H1 (cell line): Measurements from ENCODE around the gene RMRP. TPM values are rescaled to one million over a fixed set of nuclear protein-coding genes. Genes with fewer than 3 reads are reported as not detected.

Experiments
- ASH2L ChIP-seq: fragments of 200-600, 300-600 bp; sonication (generic); IDR thresholded peaks from one replicate; pipeline ENCODE4 v1.7.1; 2017; ENCODE audit warnings: low read length
- CBX8 ChIP-seq: fragments of 300-800, 300-1000 bp; sonication (generic); IDR thresholded peaks from 2 replicates; pipeline ENCODE4 v1.7.1; 2016; ENCODE audit warnings: low read depth, low read length, borderline replicate concordance
- CREB1 ChIP-seq: IDR thresholded peaks from 2 replicates; pipeline ENCODE4 v1.6.1; 2012; ENCODE audit warnings: inconsistent platforms
- CTBP2 ChIP-seq: IDR thresholded peaks from 2 replicates; pipeline ENCODE4 v1.7.0; 2011; ENCODE audit warnings: borderline replicate concordance, mild to moderate bottlenecking, moderate library complexity, mixed read lengths, low read length; ENCODE audit not compliant: insufficient read depth, insufficient read length
- FOSL1 ChIP-seq: IDR thresholded peaks from 2 replicates; pipeline ENCODE4 v1.6.1; 2011; ENCODE audit warnings: mild to moderate bottlenecking, low read depth, low read length, moderate library complexity; ENCODE audit not compliant: insufficient read depth
- NANOG ChIP-seq: IDR thresholded peaks from 2 replicates; pipeline ENCODE4 v1.6.1; 2011; ENCODE audit warnings: low read length, low read depth, mild to moderate bottlenecking, inconsistent platforms; ENCODE audit not compliant: insufficient read depth, poor library complexity, severe bottlenecking
- SIN3A ChIP-seq, 2 experiments: IDR thresholded peaks in 1 of 2; conservative IDR thresholded peaks in 1 of 2; 2 replicates each; pipeline ENCODE4 v1.6.1; 2011 to 2012; ENCODE audit warnings: low read length in 2 of 2, improper control_type of control experiment in 1 of 2, low read depth in 1 of 2, mild to moderate bottlenecking in 1 of 2
- SIRT6 ChIP-seq: IDR thresholded peaks from one replicate; pipeline ENCODE4 v1.7.1; 2012; ENCODE audit warnings: low read length, inconsistent platforms
- SUZ12 ChIP-seq: fragments of 200-600 bp; sonication (generic); IDR thresholded peaks from 2 replicates; pipeline ENCODE4 v1.6.1; 2012; ENCODE audit warnings: mild to moderate bottlenecking, inconsistent platforms, low read length, moderate library complexity, mixed read lengths
- polyA plus RNA-seq, 7 experiments: library from polyadenylated mRNA; depleted of rRNA in 3 of 7; stranded (reverse) in 5 of 7; unstranded in 2 of 7; fragments of >200 nt in 5 of 7; fragments of 200-250 nt in 2 of 7; gene quantifications; 1 replicate in 5 of 7; 2 replicates in 1 of 7; 4 replicates in 1 of 7; pipeline versions ENCODE4 v1.2.1 to v1.2.3, GENCODE V29; 2011 to 2013; ENCODE audit warnings: missing spikeins in 2 of 7, mixed read lengths in 2 of 7
- total RNA-seq: library from RNA; stranded (reverse); fragmentation: NEBNext Ultra II Directional; extraction: Animal tissue kit (Norgen Biotek cat#: 25700); gene quantifications from 2 replicates; pipeline ENCODE4 v1.2.1, GENCODE V29; 2021
- TF ChIP-seq, protein P1 (sequence below): fragments of 300-600 bp; sonication (generic); IDR thresholded peaks from 2 replicates; pipeline ENCODE4 v1.7.1; 2012; ENCODE audit warnings: low read length, moderate library complexity, mild to moderate bottlenecking, inconsistent platforms; ENCODE audit not compliant: insufficient replicate concordance

Gene RMRP
- total and polyA plus RNA-seq, 2 of the 8 experiments (the other 6 are each of a cell fraction or from before 2014, with no cell fraction given): 169 to 14,987 TPM

DNA sequence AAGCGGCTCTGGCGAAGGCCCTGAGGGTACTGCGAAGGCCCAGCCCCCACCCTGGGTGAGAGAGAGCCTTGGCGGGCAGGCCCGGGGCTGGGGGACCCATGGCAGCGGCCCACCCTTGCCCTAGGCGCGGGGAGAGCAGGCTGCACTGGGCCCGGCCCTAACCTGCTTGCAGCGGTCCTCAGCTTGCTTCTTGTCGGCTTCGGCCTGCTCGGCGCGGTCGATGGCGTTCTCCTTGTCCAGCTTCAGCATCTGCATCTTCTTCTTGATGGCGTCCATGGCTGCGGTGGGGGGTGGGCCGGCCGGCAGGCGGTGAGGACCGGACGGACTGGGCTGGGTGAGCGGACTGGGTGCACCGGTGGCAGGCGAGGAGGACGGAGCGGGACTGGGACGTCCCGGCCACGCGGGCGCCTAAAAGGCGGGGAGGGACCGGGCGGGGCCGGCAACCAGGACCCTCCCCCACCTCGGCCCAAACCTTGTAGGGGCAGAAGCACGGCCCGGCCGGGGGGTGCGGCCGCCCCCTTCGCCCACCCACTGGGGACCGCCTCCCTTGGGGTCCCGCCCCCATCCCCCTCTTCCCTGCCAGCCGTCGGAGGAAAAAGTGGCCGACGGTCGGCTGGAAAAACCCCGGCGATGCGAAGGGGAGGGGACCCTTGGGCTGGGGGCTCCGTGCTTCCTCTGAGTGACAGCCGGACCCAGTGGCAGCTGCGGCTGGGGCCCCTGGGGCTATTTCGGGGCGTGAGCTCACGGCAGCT is 31.9 kb upstream of the RMRP start, which contains the start of gene TPM2 (continued):
- TF ChIP-seq NANOG (no peak), SIRT6 (no peak), SIN3A (conservative IDR thresholded peaks at IDR 0.05 in 1 of 2, IDR thresholded peaks at IDR 0.05 in 1 of 2; ENCODE audit: low read depth in 1 of 2, low read length in 2 of 2) (peak in 1 of 2 experiments; percentile 78; a peak in 2 of 4 replicates), CBX8 (no peak), CREB1 (no peak), ASH2L (no peak), CTBP2 (no peak), FOSL1 (no peak), SUZ12 (no peak)
- TF ChIP-seq, protein P1, sequence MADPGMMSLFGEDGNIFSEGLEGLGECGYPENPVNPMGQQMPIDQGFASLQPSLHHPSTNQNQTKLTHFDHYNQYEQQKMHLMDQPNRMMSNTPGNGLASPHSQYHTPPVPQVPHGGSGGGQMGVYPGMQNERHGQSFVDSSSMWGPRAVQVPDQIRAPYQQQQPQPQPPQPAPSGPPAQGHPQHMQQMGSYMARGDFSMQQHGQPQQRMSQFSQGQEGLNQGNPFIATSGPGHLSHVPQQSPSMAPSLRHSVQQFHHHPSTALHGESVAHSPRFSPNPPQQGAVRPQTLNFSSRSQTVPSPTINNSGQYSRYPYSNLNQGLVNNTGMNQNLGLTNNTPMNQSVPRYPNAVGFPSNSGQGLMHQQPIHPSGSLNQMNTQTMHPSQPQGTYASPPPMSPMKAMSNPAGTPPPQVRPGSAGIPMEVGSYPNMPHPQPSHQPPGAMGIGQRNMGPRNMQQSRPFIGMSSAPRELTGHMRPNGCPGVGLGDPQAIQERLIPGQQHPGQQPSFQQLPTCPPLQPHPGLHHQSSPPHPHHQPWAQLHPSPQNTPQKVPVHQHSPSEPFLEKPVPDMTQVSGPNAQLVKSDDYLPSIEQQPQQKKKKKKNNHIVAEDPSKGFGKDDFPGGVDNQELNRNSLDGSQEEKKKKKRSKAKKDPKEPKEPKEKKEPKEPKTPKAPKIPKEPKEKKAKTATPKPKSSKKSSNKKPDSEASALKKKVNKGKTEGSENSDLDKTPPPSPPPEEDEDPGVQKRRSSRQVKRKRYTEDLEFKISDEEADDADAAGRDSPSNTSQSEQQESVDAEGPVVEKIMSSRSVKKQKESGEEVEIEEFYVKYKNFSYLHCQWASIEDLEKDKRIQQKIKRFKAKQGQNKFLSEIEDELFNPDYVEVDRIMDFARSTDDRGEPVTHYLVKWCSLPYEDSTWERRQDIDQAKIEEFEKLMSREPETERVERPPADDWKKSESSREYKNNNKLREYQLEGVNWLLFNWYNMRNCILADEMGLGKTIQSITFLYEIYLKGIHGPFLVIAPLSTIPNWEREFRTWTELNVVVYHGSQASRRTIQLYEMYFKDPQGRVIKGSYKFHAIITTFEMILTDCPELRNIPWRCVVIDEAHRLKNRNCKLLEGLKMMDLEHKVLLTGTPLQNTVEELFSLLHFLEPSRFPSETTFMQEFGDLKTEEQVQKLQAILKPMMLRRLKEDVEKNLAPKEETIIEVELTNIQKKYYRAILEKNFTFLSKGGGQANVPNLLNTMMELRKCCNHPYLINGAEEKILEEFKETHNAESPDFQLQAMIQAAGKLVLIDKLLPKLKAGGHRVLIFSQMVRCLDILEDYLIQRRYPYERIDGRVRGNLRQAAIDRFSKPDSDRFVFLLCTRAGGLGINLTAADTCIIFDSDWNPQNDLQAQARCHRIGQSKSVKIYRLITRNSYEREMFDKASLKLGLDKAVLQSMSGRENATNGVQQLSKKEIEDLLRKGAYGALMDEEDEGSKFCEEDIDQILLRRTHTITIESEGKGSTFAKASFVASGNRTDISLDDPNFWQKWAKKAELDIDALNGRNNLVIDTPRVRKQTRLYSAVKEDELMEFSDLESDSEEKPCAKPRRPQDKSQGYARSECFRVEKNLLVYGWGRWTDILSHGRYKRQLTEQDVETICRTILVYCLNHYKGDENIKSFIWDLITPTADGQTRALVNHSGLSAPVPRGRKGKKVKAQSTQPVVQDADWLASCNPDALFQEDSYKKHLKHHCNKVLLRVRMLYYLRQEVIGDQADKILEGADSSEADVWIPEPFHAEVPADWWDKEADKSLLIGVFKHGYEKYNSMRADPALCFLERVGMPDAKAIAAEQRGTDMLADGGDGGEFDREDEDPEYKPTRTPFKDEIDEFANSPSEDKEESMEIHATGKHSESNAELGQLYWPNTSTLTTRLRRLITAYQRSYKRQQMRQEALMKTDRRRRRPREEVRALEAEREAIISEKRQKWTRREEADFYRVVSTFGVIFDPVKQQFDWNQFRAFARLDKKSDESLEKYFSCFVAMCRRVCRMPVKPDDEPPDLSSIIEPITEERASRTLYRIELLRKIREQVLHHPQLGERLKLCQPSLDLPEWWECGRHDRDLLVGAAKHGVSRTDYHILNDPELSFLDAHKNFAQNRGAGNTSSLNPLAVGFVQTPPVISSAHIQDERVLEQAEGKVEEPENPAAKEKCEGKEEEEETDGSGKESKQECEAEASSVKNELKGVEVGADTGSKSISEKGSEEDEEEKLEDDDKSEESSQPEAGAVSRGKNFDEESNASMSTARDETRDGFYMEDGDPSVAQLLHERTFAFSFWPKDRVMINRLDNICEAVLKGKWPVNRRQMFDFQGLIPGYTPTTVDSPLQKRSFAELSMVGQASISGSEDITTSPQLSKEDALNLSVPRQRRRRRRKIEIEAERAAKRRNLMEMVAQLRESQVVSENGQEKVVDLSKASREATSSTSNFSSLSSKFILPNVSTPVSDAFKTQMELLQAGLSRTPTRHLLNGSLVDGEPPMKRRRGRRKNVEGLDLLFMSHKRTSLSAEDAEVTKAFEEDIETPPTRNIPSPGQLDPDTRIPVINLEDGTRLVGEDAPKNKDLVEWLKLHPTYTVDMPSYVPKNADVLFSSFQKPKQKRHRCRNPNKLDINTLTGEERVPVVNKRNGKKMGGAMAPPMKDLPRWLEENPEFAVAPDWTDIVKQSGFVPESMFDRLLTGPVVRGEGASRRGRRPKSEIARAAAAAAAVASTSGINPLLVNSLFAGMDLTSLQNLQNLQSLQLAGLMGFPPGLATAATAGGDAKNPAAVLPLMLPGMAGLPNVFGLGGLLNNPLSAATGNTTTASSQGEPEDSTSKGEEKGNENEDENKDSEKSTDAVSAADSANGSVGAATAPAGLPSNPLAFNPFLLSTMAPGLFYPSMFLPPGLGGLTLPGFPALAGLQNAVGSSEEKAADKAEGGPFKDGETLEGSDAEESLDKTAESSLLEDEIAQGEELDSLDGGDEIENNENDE: no peak
